GM04503 (cell line): ENCODE results near the gene ADAMTS2.

Source experiments
- DNase-seq: peaks from one replicate; pipeline ENCODE4 v3.0.0-alpha.2; 2012; ENCODE audit warnings: low read depth

Gene ADAMTS2

GRCh38 chr5:179194201-179194910 lies 150.9 kb downstream of the ADAMTS2 start:
- DNase-seq: no peak

- no peak for DNase-seq
Measured at GRCh38 chr5:179193746-179194145, 151.5 kb downstream of the ADAMTS2 start.

GRCh38 chr5:179192891-179193470 lies 152.3 kb downstream of the ADAMTS2 start:
- DNase-seq: no peak

- DNase-seq: no peak
Measured at GRCh38 chr5:179192185-179192890, 152.9 kb downstream of the ADAMTS2 start.

GRCh38 chr5:179191506-179192184 lies 153.6 kb downstream of the ADAMTS2 start:
- no peak for DNase-seq

- no peak for DNase-seq
Measured at GRCh38 chr5:179190851-179191505, 154.3 kb downstream of the ADAMTS2 start.

- DNase-seq: no peak
Measured at GRCh38 chr5:179188636-179189035, 156.6 kb downstream of the ADAMTS2 start.

- no peak for DNase-seq
Measured at GRCh38 chr5:179187681-179188575, 157.3 kb downstream of the ADAMTS2 start.

GRCh38 chr5:179187229-179187678 lies 158.0 kb downstream of the ADAMTS2 start:
- no peak for DNase-seq

GRCh38 chr5:179186801-179187200 lies 158.5 kb downstream of the ADAMTS2 start:
- no peak for DNase-seq

- DNase-seq: no peak
Measured at GRCh38 chr5:179185941-179186411, 159.3 kb downstream of the ADAMTS2 start.

GRCh38 chr5:179185256-179185940 lies 159.9 kb downstream of the ADAMTS2 start:
- DNase-seq: no peak

GRCh38 chr5:179184521-179185050 lies 160.7 kb downstream of the ADAMTS2 start:
- DNase-seq: no peak

GRCh38 chr5:179183481-179183880 lies 161.8 kb downstream of the ADAMTS2 start:
- DNase-seq: no peak

- no peak for DNase-seq
Measured at GRCh38 chr5:179182601-179183000, 162.7 kb downstream of the ADAMTS2 start.

- no peak for DNase-seq
Measured at GRCh38 chr5:179181988-179182387, 163.3 kb downstream of the ADAMTS2 start.

GRCh38 chr5:179180921-179181645 lies 164.2 kb downstream of the ADAMTS2 start:
- DNase-seq: no peak

GRCh38 chr5:179180061-179180610 lies 165.1 kb downstream of the ADAMTS2 start:
- DNase-seq: no peak
